GM21367 (cell line): ENCODE measurements around the gene PUM1.

ENCODE experiments used
- ATAC-seq: cut with Tn5 transposase; IDR thresholded peaks from one replicate; pipeline ENCODE4 v1.9.1; 2021; ENCODE audit not compliant: unreplicated experiment

PUM1 gene

GRCh38 chr1:30934613-30935012, 130.9 kb downstream of the PUM1 start:
- ATAC-seq: no peak

- ATAC-seq: no peak
Observed at GRCh38 chr1:30933874-30934252, 131.7 kb downstream of the PUM1 start.

DNA sequence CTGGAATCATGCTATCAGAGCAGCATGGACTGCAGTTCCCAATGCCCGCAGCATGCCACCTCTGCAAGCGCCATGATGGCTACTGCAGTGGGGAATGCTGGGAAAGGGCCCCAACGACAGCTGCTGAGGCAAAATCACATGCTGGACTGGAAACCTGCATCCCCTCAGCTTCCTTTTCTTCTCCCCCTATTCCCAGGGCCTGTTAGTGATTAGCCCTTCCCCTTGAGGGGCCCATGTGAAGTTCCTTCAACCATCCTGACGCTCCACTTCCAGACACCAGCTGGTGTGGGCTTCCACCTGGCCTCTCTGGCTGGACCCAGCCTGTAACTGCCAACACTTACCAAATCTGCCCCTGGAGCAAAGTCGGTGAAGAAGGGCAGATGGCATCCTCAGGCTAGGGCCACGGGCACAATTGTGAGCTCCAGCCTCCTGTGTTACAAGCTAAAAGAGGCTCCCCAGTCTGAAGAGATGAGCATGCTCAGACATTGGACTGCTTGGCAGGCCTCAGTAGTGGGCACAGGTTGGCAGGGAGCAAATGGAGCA, 134.8 kb downstream of the PUM1 start:
- ATAC-seq: no peak

GRCh38 chr1:30929944-30930525, 135.5 kb downstream of the PUM1 start:
- ATAC-seq: no peak

DNA sequence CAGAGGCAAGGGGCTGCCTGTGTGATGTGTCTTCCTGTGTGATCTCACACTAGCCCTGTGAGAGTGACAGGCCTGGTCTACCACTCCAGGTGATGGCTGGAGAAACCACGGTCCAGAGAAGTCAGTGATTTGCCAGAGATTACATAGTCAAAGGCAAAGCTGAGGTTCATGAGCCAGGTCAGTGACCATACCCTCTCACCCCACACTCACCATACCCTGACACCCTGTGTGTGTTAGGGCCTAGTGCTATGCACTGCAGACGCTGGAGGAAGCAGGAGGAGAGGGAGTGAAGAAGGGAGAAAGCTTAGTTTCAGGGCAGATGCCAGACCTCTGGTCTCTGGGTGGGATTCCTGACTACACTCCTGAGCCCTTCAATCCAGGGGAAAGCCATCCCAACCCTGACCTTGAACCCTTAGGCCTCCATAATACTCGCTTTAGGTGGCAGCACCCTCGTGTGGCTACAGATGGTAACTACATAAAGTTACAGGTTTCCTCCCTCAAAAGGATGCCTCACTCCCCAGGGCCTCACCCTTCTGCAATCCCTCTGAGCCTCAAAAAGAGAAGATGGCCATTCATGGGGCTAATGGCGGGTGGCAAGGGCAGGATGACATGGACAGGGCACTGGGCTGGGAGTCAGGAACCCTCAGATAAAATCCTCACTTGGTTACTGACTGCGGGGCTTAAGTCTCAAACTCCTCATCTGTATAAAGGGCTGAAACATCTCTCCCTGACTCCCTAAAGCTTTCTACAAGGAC, 136.2 kb downstream of the PUM1 start:
- no peak for ATAC-seq

DNA sequence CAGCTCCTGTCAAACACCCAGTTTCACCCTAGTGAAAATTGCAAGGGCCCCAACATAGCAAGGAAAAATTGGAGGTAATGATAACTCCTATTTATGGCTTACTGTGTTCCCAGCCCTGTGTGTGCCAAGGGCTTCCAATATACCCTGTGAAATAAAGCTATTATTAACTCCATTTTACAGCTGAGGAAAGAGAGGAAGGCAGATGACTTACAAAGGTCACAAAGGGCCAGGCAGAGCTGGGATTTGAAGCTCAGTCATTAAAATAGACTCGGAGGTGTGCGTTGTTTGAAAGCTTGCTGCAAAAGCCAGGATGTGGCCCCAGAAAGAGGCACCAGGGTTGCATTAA, 136.8 kb downstream of the PUM1 start:
- ATAC-seq: no peak

DNA sequence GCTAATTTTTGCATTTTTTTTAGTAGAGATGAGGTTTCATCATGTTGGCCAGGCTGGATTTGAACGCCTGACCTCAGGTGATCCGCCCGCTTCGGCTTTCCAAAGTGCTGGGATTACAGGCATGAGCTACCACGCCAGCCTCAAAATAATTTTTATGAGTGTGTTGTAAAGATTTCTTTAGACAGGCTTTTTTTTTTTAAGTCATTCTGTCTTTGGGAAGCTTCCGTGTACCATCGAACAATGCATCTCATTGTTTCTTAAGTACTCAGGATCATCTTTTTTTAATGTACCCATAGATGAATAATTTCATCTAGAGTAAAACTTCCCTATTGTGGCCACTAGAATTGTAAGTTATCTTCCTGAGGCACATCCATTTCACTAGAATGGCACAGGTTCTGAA, 137.3 kb downstream of the PUM1 start:
- no peak for ATAC-seq

- no peak for ATAC-seq
Observed at GRCh38 chr1:30927448-30927847, 138.1 kb downstream of the PUM1 start.

DNA sequence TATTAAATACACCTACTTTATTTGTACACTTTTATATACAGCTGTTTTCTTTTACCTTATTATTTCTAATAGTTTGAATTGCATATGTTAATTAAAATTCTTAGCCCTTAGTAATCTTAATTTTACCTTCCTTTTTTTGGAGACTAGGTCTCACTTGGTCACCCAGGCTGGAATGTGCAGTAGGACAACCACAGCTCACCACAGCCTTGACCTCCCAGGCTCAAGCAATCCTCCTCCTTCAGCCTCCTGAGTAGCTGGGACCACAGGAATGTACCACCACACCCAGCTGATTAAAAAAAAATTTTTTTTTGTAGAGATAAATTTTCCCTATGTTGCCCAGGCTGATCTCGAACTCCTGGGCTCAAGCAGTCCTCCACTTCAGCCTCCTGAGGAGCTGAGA, 141.9 kb downstream of the PUM1 start:
- ATAC-seq: no peak

DNA sequence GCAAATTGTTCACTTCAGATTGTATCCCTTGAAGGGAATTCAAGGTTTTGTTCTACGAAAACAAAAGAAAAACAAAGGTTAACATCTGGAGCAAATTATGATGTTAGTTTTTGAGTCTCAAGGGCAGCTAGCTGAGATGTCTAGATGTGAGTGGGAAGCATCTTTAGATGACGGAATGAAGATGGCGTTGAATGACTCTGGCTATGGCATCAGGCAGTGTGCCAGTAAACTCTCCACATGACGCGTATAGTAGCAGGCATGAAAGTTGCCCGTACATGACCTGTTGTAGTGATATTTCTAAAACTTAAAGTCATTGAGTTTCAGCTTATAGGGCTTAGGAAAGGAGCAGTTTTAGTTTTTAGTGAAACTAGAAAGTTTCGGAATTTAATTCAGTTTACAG, 144.7 kb downstream of the PUM1 start:
- ATAC-seq: no peak

GRCh38 chr1:30919025-30919881, 146.3 kb downstream of the PUM1 start:
- no peak for ATAC-seq

DNA sequence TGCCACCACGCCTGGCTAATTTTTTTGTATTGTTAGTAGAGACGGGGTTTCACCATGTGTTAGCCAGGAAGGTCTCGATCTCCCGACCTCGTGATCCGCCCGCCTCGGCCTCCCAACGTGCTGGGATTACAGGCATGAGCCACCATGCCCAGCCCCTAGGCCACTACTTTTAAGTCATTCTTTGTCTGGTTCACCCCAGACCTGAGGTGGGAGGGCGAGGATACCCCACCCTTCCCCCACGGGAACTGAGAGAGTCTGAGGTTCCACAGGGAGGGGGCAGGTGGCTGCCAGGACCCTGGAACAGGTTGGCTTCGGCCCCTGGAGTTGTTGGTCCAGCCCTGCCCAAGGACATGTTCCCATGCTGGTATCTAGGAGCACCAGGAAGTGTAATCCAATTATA, 149.2 kb downstream of the PUM1 start:
- no peak for ATAC-seq

DNA sequence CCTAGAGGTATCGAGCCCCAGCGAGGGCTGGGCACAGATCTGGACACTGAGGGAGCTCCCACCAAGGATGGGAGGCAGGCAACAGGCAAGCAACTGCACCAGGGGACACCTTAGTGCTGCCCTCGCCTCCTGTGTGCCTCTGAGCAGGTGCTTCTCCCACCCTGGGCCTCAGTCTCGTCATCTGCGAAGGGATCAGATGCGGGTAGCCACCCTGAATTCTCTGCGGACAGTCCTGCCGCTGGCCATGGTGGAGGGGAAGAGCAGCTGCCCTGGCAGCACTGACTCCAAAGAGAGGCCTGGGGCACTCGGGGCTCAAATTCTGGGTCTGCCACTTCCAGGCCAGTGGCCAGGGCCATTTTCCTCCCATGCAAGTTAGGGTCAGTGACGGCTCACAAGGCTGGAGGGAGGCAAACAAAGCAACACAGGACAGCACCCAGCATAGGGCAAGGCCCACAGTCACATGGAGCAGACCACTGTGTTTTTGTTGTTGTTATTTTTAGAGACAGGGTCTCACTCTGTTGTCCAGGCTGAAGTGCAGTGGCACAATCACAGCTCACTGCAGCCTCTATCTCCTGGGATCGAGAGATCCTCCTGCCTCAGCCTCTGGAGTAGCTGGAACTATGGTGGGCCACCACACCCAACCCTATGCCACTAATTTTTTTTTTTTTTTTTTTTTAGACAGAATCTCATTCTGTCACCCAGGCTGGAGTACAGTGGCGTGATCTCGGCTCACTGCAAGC, 149.9 kb downstream of the PUM1 start:
- ATAC-seq: no peak

DNA sequence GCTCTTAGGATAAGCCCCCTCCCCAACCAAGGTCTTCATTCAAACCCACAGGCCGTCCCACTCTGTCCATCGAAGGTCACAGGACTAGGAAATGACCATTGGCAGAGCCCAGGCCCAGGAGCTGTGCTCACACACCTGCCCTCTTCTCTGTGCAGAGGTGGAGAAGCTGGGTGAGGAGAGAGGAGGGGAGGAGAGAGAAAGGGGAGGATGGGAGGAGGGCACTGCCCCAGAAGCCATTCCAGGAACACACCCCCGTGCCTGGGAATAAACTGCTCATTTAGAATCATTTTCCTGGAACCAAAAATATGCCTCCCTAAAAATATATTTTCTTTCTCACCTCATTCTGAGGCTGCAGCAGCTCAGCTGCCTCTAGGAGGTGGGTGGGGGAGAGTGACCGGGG, 150.6 kb downstream of the PUM1 start:
- no peak for ATAC-seq

DNA sequence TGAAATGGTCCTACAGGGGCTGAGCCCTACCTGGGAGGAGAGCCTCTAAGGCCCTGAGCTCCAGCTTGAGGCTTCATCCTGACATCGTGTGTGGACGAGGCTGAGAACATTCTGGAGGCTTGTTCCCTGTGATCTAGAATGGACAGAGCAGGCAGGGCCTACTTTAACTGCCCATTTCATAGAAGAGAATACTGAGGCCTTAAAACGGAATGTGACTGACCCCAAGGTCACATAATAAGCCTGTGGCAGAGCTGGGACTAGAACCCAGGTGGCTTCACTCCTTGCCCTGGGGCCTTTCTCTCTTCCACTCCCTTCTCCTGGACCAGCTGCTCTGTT, 151.0 kb downstream of the PUM1 start:
- ATAC-seq: no peak

DNA sequence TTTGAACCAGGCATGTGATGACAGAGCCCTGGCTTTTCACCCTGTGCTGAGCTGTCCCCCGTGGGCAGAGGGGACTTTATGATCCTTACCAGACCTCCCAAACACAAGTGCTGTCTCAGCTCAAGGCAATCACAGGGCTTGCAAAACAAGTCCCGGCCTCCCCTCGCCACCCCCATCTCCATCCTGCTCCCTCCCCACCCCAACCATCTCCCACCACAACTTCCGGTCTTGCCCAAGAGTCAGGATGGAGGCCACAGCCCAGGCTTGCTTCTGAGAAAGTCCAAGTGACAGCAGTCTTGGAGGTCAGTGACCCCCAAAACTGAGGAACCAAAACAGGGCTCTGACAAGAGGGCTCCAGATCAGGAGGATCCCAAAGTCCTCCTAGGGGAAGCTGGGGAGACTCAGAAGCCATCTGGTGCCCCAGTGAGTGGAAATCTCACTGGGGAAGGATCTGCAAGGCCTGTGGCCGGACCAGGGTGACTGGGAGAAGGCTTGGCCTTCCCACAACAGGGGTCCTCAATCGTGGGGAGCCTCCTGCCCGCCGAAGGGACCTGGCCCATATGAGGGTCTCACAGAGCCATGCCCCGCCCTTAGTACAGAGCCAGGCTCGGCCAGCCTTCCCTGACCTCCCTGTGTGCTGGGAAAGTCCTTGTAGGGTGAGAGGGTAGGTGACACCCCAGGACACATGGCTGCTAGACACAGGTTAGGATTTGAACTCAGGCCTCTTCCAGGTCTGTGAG, 152.4 kb downstream of the PUM1 start:
- ATAC-seq: no peak

DNA sequence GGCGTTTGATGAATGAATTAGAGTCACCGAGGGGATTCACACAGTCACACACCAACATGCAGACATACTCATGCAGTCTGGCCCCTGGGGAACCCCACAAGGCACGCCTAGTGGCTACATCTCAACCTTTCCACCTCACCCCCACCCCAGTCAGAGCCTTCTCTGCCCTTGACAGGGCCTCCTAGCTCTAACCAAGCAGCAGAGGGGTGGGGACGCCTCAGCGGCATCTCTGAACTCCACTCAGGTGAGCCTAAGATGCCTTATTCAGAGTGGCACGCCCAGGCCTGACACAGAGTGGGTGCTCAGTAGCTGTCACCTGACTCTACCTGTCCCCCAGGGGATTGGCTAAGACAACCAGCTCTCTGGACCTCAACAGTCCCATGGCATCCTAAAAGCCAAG, 153.3 kb downstream of the PUM1 start:
- no peak for ATAC-seq

GRCh38 chr1:30911059-30911954, 154.2 kb downstream of the PUM1 start:
- ATAC-seq: no peak

- no peak for ATAC-seq
Observed at GRCh38 chr1:30909365-30910068, 156.0 kb downstream of the PUM1 start.
